Measurements from ENCODE around the gene EGLN3. TPM values are rescaled to one million over a fixed set of nuclear protein-coding genes. Genes with fewer than 3 reads are reported as not detected.

Gene EGLN3
- total and polyA plus RNA-seq, 10 of the 15 experiments (the other 5 are each of a cell fraction or from before 2014, with no cell fraction given): 0.42 to 8.1 (median 2.0) TPM

DNA sequence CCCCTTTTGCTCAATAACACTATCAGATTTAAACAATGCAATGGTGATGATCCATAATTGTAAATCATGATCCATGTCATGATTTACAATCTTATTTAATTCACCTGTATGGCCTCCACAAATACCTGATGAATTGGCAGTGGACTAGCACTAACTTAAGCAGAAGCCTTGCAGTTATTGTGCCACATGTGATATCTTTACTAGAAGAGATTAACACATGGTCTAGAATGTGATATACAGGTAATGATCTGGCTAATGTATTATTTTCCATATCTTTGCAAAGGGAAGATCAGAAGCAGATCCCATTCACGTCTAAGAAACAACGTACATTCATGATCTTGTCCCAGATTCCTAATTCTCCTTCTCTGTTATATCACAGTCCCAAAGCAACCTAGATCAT, 66.0 kb downstream of the EGLN3 start (continued):
- TF ChIP-seq CUX1 (IDR thresholded peaks at IDR 0.05; ENCODE audit: insufficient replicate concordance, low read depth, low read length): no peak

- ChIA-PET POLR2A (no interaction called here), RAD21 (ENCODE audit: unreplicated experiment) (no interaction called here), CTCF (interaction anchor here (0.8 kb wide), 1 partner anchor 356 kb away, joined by 3 read pairs; no protein-coding TSS in a partner anchor), SMC1A (ENCODE audit: uncharacterized antibody, unreplicated experiment) (interaction anchor here (0.8 to 1.5 kb wide), 4 partner anchors 10 to 170 kb away, joined by 3 to 9 read pairs (median 4); no protein-coding TSS in a partner anchor)
- intact Hi-C loops (cut with micrococcal nuclease; ENCODE audit: unreplicated experiment): no loop called here
- Histone ChIP-seq H3K79me2 (ENCODE audit: control insufficient read depth, insufficient read depth, low read length) (no peaks in the 10 kb centered on the region), H2AFZ (ENCODE audit: control insufficient read depth, low read depth, low read length) (no peak overlapping the region), H3K27me3 (replicated peaks in 1 of 2; ENCODE audit: control insufficient read depth in 2 of 2, insufficient read depth in 2 of 2, low read length in 1 of 2) (no peaks in the 10 kb centered on the region), H3K4me3 (no peak overlapping the region), H3K27ac (ENCODE audit: control insufficient read depth, insufficient read depth) (no peak overlapping the region), H3K9me3 (replicated peaks; ENCODE audit: control insufficient read depth, insufficient read depth, low read length) (no peaks in the 10 kb centered on the region; the same call in 1 of the 3 replicates), H4K20me1 (ENCODE audit: control insufficient read depth, insufficient read depth) (no peaks in the 10 kb centered on the region), H3K9ac (ENCODE audit: control insufficient read depth, insufficient read depth, low read length) (no peak overlapping the region), H3K4me1 (ENCODE audit: control insufficient read depth, insufficient read depth, low read length) (no peaks in the 10 kb centered on the region), H3K4me2 (ENCODE audit: control insufficient read depth, insufficient read depth) (no peak overlapping the region), H3K36me3 (ENCODE audit: control insufficient read depth in 2 of 2, insufficient read depth in 2 of 2, low read length in 1 of 2) (no peaks in the 10 kb centered on the region)
- no peak for TF ChIP-seq POLR2AphosphoS5 (IDR thresholded peaks at IDR 0.05; ENCODE audit: low read length)
- TF ChIP-seq TCF12 (IDR thresholded peaks at IDR 0.05; ENCODE audit: low read depth, low read length): no peak
- TF ChIP-seq NR2C1 (IDR thresholded peaks at IDR 0.05): no peak
- WGBS (ENCODE audit: insufficient coverage, insufficient replicate concordance, low lambda C conversion rate, missing lambda C conversion rate): 55% methylated on average over 1 of the region's 1 CpG
- in situ Hi-C loops (cut with MboI): no loop called here
- no peak for FAIRE-seq
- ATAC-seq: no peak
- BruUV-seq (replicated peaks): no TSS peak
- no peak for DNase-seq (ENCODE audit: low read depth, low spot score)
Observed at GRCh38 chr14:33880330-33880729, 70.5 kb downstream of the EGLN3 start.

Measured in GM12878 (cell line).